Mammary epithelial cell (primary cell): ENCODE data around the gene FST.

Experiments
- EZH2 ChIP-seq: IDR thresholded peaks from 2 replicates; pipeline ENCODE4 v1.6.1; 2012; ENCODE audit warnings: low read length, inconsistent platforms, borderline replicate concordance
- TF ChIP-seq, protein P1 (sequence below), 2 donors: IDR thresholded peaks in 1 of 2; conservative IDR thresholded peaks in 1 of 2; 2 replicates each; pipeline ENCODE4 v1.5.1; 2011 to 2012; ENCODE audit warnings: inconsistent platforms in 2 of 2, low read length in 2 of 2, mild to moderate bottlenecking in 2 of 2, control low read depth in 1 of 2, low read depth in 1 of 2; ENCODE audit not compliant: insufficient read depth in 1 of 2; ENCODE audit errors: extremely low read depth in 1 of 2

DNA sequence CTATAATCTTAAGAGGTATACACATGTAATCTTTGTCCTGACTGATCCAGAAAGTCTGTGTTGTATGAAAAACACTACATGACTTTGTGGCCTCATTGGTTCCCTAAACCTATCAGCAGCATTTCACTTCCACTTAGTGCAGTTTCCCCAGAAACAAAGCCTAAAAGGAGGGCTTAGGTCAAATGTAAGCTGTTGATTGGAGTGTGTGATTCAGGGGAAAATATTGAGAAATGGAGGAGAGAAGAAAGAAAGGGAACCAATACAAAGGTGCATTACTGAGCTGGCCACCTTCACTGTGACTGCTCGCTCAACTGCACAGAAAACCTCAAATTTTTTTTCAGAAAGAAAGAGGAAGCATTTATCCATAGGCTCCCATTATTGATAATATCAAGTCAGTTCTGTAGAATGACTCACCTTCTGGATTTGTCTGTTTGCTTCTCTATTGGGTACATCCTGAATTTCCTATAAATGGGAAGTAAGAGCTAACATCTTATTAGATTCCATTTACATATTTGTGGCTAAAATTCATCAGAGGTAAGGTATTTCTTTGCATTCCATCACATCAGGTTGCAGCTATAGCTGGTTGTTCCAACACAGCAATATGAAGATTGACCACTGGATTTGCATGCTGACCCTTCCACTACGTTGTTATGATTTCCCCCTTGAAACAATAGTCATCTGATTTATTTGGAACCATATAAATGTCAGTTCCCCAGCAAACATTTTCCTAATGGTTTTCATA is 10.3 kb upstream of the FST start:
- TF ChIP-seq, protein P1, sequence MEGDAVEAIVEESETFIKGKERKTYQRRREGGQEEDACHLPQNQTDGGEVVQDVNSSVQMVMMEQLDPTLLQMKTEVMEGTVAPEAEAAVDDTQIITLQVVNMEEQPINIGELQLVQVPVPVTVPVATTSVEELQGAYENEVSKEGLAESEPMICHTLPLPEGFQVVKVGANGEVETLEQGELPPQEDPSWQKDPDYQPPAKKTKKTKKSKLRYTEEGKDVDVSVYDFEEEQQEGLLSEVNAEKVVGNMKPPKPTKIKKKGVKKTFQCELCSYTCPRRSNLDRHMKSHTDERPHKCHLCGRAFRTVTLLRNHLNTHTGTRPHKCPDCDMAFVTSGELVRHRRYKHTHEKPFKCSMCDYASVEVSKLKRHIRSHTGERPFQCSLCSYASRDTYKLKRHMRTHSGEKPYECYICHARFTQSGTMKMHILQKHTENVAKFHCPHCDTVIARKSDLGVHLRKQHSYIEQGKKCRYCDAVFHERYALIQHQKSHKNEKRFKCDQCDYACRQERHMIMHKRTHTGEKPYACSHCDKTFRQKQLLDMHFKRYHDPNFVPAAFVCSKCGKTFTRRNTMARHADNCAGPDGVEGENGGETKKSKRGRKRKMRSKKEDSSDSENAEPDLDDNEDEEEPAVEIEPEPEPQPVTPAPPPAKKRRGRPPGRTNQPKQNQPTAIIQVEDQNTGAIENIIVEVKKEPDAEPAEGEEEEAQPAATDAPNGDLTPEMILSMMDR (conservative IDR thresholded peaks at IDR 0.05 in 1 of 2, IDR thresholded peaks at IDR 0.05 in 1 of 2; ENCODE audit: extremely low read depth in 1 of 2, insufficient read depth in 1 of 2, low read depth in 1 of 2, low read length in 2 of 2): no peak
- no peak for TF ChIP-seq EZH2
